GM12878 (cell line): ENCODE data around the gene OR5C1. TPM values are rescaled to one million over a fixed set of nuclear protein-coding genes. Genes with fewer than 3 reads are reported as not detected.

Experiments used
- ATAC-seq: fragments of 200-7000 bp; cut with Tn5 transposase; 3 replicates; pipeline ENCODE4 v1.9.1; 2020; ENCODE audit warnings: mild to moderate bottlenecking, moderate library complexity
- BruUV-seq: library from RNA; stranded (reverse); fragments of 400-500 nt; replicated peaks from 2 replicates; lab custom pipeline; 2021; lab: Mats Ljungman, UMichigan
- CTCF ChIA-PET: fragments of 300-600 bp; sonication (Branson Sonifier 250); formaldehyde crosslinking; extraction: SDS; loops from one replicate; lab custom pipeline; 2021; ENCODE audit warnings: inconsistent platforms; lab: Yijun Ruan, JAX
- POLR2A ChIA-PET: fragments of 350-600 bp; formaldehyde crosslinking; extraction: SDS; loops from one replicate; lab custom pipeline; 2021; ENCODE audit warnings: inconsistent platforms; lab: Charles Lee
- RAD21 ChIA-PET: fragments of 300-600 bp; sonication (Branson Sonifier 250); formaldehyde crosslinking; loops from one replicate; lab custom pipeline; 2023; ENCODE audit warnings: antibody characterized with exemption; ENCODE audit not compliant: unreplicated experiment; lab: Charles Lee
- SMC1A ChIA-PET: fragments of 300-600 bp; sonication (Branson Sonifier 250); formaldehyde crosslinking; loops from one replicate; lab custom pipeline; 2023; ENCODE audit not compliant: unreplicated experiment, uncharacterized antibody; lab: Charles Lee
- DNase-seq: peaks from one replicate; pipeline ENCODE4 v3.0.0-alpha.2; 2011; ENCODE audit warnings: low read depth, low spot score
- FAIRE-seq: peaks from 3 replicates; lab custom pipeline; 2011; peaks lifted over from hg19 to GRCh38; lab: Jason Lieb, UNC
- H2AFZ ChIP-seq: 2 replicates; pipeline ENCODE4 v1.6.0; 2011; ENCODE audit warnings: low read depth, low read length, control low read depth; ENCODE audit not compliant: control insufficient read depth
- H3K27ac ChIP-seq: 2 replicates; pipeline ENCODE4 v1.5.1; 2011; ENCODE audit warnings: control low read depth; ENCODE audit not compliant: control insufficient read depth, insufficient read depth
- H3K27me3 ChIP-seq, 2 experiments: replicated peaks in 1 of 2; 2 replicates each; pipeline versions ENCODE4 v1.6.0 to v1.6.1; 2011; ENCODE audit warnings: low read length in 1 of 2; ENCODE audit not compliant: control insufficient read depth in 2 of 2, insufficient read depth in 2 of 2
- H3K36me3 ChIP-seq, 2 experiments: 2 replicates each; pipeline ENCODE4 v1.5.1; 2011; ENCODE audit warnings: low read length in 1 of 2; ENCODE audit not compliant: control insufficient read depth in 2 of 2, insufficient read depth in 2 of 2
- H3K4me1 ChIP-seq: 2 replicates; pipeline ENCODE4 v1.6.1; 2011; ENCODE audit warnings: mild to moderate bottlenecking, low read length, moderate library complexity, mixed read lengths; ENCODE audit not compliant: control insufficient read depth, insufficient read depth
- H3K4me2 ChIP-seq: 2 replicates; pipeline ENCODE4 v1.6.0; 2011; ENCODE audit warnings: control low read depth; ENCODE audit not compliant: control insufficient read depth, insufficient read depth
- H3K4me3 ChIP-seq: fragments of 200-600 bp; sonication (generic); 2 replicates; pipeline ENCODE4 v1.5.1; 2016
- H3K79me2 ChIP-seq: 2 replicates; pipeline ENCODE4 v1.6.0; 2011; ENCODE audit warnings: low read length; ENCODE audit not compliant: control insufficient read depth, insufficient read depth
- H3K9ac ChIP-seq: 2 replicates; pipeline ENCODE4 v1.8.0; 2011; ENCODE audit warnings: low read length, control low read depth, mixed read lengths; ENCODE audit not compliant: control insufficient read depth, insufficient read depth
- H3K9me3 ChIP-seq: replicated peaks from 3 replicates; pipeline ENCODE4 v1.5.1; 2011; ENCODE audit warnings: mild to moderate bottlenecking, low read length; ENCODE audit not compliant: control insufficient read depth, insufficient read depth
- H4K20me1 ChIP-seq: 2 replicates; pipeline ENCODE4 v1.6.0; 2011; ENCODE audit not compliant: control insufficient read depth, insufficient read depth
- CHD2 ChIP-seq: IDR thresholded peaks from 2 replicates; pipeline ENCODE4 v1.6.1; 2011; ENCODE audit warnings: low read depth, low read length, improper control_type of control experiment, borderline replicate concordance
- IKZF1 ChIP-seq: fragments of 450-650 bp; conservative IDR thresholded peaks from 2 replicates; pipeline ENCODE4 v1.6.1; 2017; ENCODE audit warnings: antibody characterized with exemption, mild to moderate bottlenecking
- NFYA ChIP-seq: IDR thresholded peaks from 2 replicates; pipeline ENCODE4 v1.6.1; 2011; ENCODE audit warnings: low read depth, mild to moderate bottlenecking, low read length, improper control_type of control experiment, borderline replicate concordance
- PBX3 ChIP-seq: IDR thresholded peaks from 2 replicates; pipeline ENCODE4 v1.6.1; 2011; ENCODE audit warnings: mild to moderate bottlenecking, low read depth, low read length, moderate library complexity; ENCODE audit not compliant: insufficient replicate concordance
- POLR2A ChIP-seq: IDR thresholded peaks from 2 replicates; pipeline ENCODE4 v1.6.1; 2011; ENCODE audit warnings: low read depth, mild to moderate bottlenecking, low read length
- RELA ChIP-seq: fragments of 450-650 bp; IDR thresholded peaks from 2 replicates; pipeline ENCODE4 v1.8.0; 2014; ENCODE audit warnings: borderline replicate concordance; ENCODE audit not compliant: partially characterized antibody
- ZNF24 ChIP-seq: fragments of 450-650 bp; IDR thresholded peaks from 2 replicates; pipeline ENCODE4 v1.6.1; 2017; ENCODE audit warnings: antibody characterized with exemption, mild to moderate bottlenecking
- WGBS: methylation state at CpG from one replicate; pipeline ENCODE4 v1.1.6; 2016; ENCODE audit warnings: low lambda C conversion rate; ENCODE audit not compliant: insufficient replicate concordance, insufficient coverage; ENCODE audit errors: missing lambda C conversion rate; 5-methylcytosine and 5-hydroxymethylcytosine counted together
- in situ Hi-C: fragments of 300-500 bp; cut with MboI; formaldehyde crosslinking; loops from 9 replicates; pipeline ENCODE4 v1.14.3; 2018; ENCODE audit warnings: mixed read lengths
- intact Hi-C: fragments of 100-400 bp; cut with micrococcal nuclease; formaldehyde crosslinking; loops from one replicate; pipeline ENCODE4 v1.14.2; 2022; ENCODE audit not compliant: unreplicated experiment
- polyA plus RNA-seq, 11 experiments: library from polyadenylated mRNA; depleted of rRNA in 4 of 11; unstranded in 6 of 11; stranded (reverse) in 5 of 11; fragments of >200 nt; fragmentation: Nextera tagmentation in 4 of 11; fragmentation: Illumina TruSeq in 1 of 11; extraction: Ambion mirVana in 4 of 11; extraction: Trizol in 1 of 11; gene quantifications; 1 replicate in 1 of 11; 2 replicates in 10 of 11; pipeline versions ENCODE4 v1.2.1 to v1.2.3, GENCODE V29; 2011 to 2016; ENCODE audit warnings: inconsistent platforms in 2 of 11, missing spikeins in 2 of 11, low read depth in 1 of 11
- total RNA-seq, 4 experiments: library from RNA; depleted of rRNA in 3 of 4; stranded (reverse); fragments of >200 nt in 3 of 4; fragmentation: Illumina TruSeq in 1 of 4; extraction: Trizol in 1 of 4; gene quantifications; 2 replicates each; pipeline versions ENCODE4 v1.2.1 to v1.2.3, GENCODE V29; 2013 to 2021
- TF ChIP-seq, protein P1 (sequence below): fragments of 450-650 bp; IDR thresholded peaks from 2 replicates; pipeline ENCODE4 v1.6.1; 2018; ENCODE audit warnings: mild to moderate bottlenecking, low read depth, moderate library complexity; ENCODE audit not compliant: partially characterized antibody
- TF ChIP-seq, protein P2 (sequence below): fragments of 450-650 bp; IDR thresholded peaks from 2 replicates; pipeline ENCODE4 v1.6.1; 2017; ENCODE audit warnings: mild to moderate bottlenecking
- TF ChIP-seq, protein P3 (sequence below): fragments of 450-650 bp; IDR thresholded peaks from 2 replicates; pipeline ENCODE4 v1.6.1; 2017; ENCODE audit warnings: antibody characterized with exemption, mild to moderate bottlenecking, moderate library complexity
- TF ChIP-seq, protein P4 (sequence below): IDR thresholded peaks from 2 replicates; pipeline ENCODE4 v1.6.1; 2012; ENCODE audit warnings: low read depth, low read length, improper control_type of control experiment

The OR5C1 gene
- total and polyA plus RNA-seq, 10 of the 15 experiments (the other 5 are each of a cell fraction or from before 2014, with no cell fraction given): not detected

DNA sequence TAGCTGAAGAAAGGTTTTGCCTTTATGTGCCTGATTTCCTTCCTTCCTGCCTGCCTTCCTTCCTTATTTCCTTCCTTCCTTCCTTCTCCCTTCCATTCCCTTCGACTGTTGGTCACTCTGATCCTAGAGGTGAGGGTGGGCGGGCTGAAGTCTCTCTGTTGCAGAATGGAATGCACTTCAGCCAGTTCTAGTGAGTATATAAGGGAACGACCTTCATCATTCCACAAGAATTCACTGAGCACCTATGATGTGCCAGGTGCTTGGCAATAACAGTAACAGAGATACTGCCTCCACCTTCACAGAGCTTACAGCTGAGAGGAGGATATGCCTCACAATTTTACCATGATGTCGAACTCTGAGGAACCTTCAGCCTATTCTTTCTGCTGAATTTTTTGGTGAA is 8.7 kb upstream of the OR5C1 start:
- no peak for ATAC-seq
- Histone ChIP-seq H3K27me3 (no peaks in the 10 kb centered on the region), H3K79me2 (no peaks in the 10 kb centered on the region), H3K4me2 (no peak overlapping the region), H3K9ac (no peak overlapping the region), H3K36me3 (no peaks in the 10 kb centered on the region), H3K4me1 (no peaks in the 10 kb centered on the region), H3K27ac (no peak overlapping the region), H3K4me3 (no peak overlapping the region), H3K9me3 (no peaks in the 10 kb centered on the region), H2AFZ (no peak overlapping the region), H4K20me1 (no peaks in the 10 kb centered on the region)
- RAD21 ChIA-PET: no interaction called here
- in situ Hi-C loops (no loop called here), intact Hi-C loops (no loop called here)
- 2% methylated on average over 4 of the region's 4 CpGs for WGBS
- DNase-seq: no peak
- POLR2A ChIA-PET: no interaction called here
- SMC1A ChIA-PET: no interaction called here
- FAIRE-seq: no peak
- BruUV-seq: no TSS peak
- CTCF ChIA-PET: no interaction called here
- TF ChIP-seq PBX3 (no peak), RELA (no peak), IKZF1 (no peak), NFYA (no peak), POLR2A (no peak), CHD2 (no peak), ZNF24 (no peak)
- TF ChIP-seq, protein P1, sequence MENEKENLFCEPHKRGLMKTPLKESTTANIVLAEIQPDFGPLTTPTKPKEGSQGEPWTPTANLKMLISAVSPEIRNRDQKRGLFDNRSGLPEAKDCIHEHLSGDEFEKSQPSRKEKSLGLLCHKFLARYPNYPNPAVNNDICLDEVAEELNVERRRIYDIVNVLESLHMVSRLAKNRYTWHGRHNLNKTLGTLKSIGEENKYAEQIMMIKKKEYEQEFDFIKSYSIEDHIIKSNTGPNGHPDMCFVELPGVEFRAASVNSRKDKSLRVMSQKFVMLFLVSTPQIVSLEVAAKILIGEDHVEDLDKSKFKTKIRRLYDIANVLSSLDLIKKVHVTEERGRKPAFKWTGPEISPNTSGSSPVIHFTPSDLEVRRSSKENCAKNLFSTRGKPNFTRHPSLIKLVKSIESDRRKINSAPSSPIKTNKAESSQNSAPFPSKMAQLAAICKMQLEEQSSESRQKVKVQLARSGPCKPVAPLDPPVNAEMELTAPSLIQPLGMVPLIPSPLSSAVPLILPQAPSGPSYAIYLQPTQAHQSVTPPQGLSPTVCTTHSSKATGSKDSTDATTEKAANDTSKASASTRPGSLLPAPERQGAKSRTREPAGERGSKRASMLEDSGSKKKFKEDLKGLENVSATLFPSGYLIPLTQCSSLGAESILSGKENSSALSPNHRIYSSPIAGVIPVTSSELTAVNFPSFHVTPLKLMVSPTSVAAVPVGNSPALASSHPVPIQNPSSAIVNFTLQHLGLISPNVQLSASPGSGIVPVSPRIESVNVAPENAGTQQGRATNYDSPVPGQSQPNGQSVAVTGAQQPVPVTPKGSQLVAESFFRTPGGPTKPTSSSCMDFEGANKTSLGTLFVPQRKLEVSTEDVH: no peak
- TF ChIP-seq, protein P2, sequence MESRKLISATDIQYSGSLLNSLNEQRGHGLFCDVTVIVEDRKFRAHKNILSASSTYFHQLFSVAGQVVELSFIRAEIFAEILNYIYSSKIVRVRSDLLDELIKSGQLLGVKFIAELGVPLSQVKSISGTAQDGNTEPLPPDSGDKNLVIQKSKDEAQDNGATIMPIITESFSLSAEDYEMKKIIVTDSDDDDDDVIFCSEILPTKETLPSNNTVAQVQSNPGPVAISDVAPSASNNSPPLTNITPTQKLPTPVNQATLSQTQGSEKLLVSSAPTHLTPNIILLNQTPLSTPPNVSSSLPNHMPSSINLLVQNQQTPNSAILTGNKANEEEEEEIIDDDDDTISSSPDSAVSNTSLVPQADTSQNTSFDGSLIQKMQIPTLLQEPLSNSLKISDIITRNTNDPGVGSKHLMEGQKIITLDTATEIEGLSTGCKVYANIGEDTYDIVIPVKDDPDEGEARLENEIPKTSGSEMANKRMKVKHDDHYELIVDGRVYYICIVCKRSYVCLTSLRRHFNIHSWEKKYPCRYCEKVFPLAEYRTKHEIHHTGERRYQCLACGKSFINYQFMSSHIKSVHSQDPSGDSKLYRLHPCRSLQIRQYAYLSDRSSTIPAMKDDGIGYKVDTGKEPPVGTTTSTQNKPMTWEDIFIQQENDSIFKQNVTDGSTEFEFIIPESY: no peak
- TF ChIP-seq, protein P3, sequence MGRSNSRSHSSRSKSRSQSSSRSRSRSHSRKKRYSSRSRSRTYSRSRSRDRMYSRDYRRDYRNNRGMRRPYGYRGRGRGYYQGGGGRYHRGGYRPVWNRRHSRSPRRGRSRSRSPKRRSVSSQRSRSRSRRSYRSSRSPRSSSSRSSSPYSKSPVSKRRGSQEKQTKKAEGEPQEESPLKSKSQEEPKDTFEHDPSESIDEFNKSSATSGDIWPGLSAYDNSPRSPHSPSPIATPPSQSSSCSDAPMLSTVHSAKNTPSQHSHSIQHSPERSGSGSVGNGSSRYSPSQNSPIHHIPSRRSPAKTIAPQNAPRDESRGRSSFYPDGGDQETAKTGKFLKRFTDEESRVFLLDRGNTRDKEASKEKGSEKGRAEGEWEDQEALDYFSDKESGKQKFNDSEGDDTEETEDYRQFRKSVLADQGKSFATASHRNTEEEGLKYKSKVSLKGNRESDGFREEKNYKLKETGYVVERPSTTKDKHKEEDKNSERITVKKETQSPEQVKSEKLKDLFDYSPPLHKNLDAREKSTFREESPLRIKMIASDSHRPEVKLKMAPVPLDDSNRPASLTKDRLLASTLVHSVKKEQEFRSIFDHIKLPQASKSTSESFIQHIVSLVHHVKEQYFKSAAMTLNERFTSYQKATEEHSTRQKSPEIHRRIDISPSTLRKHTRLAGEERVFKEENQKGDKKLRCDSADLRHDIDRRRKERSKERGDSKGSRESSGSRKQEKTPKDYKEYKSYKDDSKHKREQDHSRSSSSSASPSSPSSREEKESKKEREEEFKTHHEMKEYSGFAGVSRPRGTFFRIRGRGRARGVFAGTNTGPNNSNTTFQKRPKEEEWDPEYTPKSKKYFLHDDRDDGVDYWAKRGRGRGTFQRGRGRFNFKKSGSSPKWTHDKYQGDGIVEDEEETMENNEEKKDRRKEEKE: no peak
- TF ChIP-seq, protein P4, sequence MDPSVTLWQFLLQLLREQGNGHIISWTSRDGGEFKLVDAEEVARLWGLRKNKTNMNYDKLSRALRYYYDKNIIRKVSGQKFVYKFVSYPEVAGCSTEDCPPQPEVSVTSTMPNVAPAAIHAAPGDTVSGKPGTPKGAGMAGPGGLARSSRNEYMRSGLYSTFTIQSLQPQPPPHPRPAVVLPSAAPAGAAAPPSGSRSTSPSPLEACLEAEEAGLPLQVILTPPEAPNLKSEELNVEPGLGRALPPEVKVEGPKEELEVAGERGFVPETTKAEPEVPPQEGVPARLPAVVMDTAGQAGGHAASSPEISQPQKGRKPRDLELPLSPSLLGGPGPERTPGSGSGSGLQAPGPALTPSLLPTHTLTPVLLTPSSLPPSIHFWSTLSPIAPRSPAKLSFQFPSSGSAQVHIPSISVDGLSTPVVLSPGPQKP: no peak
